ENCODE results near the gene RRAS2.

GRCh38 chr11:14399087-14399486 is 40.1 kb upstream of the RRAS2 start:
- no peak for TF ChIP-seq RAD21 (IDR thresholded peaks at IDR 0.05; ENCODE audit: low read length)
- TF ChIP-seq MXI1 (IDR thresholded peaks at IDR 0.05; ENCODE audit: low read depth, low read length): no peak
- no peak for TF ChIP-seq MEF2A (IDR thresholded peaks at IDR 0.05; ENCODE audit: borderline replicate concordance, low read depth)
- no peak for TF ChIP-seq NFIC (IDR thresholded peaks at IDR 0.05; ENCODE audit: borderline replicate concordance)
- TF ChIP-seq CTCF (IDR thresholded peaks at IDR 0.05): no peak
- no peak for TF ChIP-seq FOSL2 (IDR thresholded peaks at IDR 0.05; ENCODE audit: borderline replicate concordance, low read depth)
- no peak for TF ChIP-seq EP300 (IDR thresholded peaks at IDR 0.05; ENCODE audit: borderline replicate concordance in 1 of 2, low read depth in 1 of 2, low read length in 1 of 2)
- TF ChIP-seq EZH2phosphoT487 (IDR thresholded peaks at IDR 0.05; ENCODE audit: borderline replicate concordance, low read depth): no peak

Measured in SK-N-SH (cell line).